K562 (cell line): Measurements from ENCODE around the gene KIZ. TPM values are rescaled to one million over a fixed set of nuclear protein-coding genes. Genes with fewer than 3 reads are reported as not detected.
A peak's percentile ranks its signal among the peaks of the same experiment; 100 is the strongest.

Experiments
- ATAC-seq: fragments of 200-7000 bp; cut with Tn5 transposase; 3 replicates; pipeline ENCODE4 v1.9.1; 2020; ENCODE audit warnings: moderate library complexity
- BruUV-seq: library from RNA; stranded (reverse); fragments of 400-500 nt; replicated peaks from 2 replicates; lab custom pipeline; 2021; lab: Mats Ljungman, UMichigan
- CTCF ChIA-PET: fragments of 300-600 bp; formaldehyde crosslinking; extraction: SDS; loops from one replicate; lab custom pipeline; 2021; ENCODE audit warnings: low intra/inter-chr PET ratio; lab: Yijun Ruan, JAX
- POLR2A ChIA-PET: fragments of 300-600, 350-650 bp; sonication (Branson Sonifier 250); formaldehyde crosslinking; extraction: SDS; loops from one replicate; lab custom pipeline; 2021; ENCODE audit warnings: antibody characterized with exemption, inconsistent platforms; lab: Yijun Ruan, JAX
- DNase-seq, 4 experiments: peaks; one replicate each; pipeline versions ENCODE4 v3.0.0 to v3.0.0-alpha.2; 2011 to 2018; ENCODE audit warnings: low spot score in 3 of 4, mixed read lengths in 3 of 4; ENCODE audit errors: extremely low read depth in 1 of 4
- FAIRE-seq: peaks from 2 replicates; lab custom pipeline; 2011; peaks lifted over from hg19 to GRCh38; lab: Jason Lieb, UNC
- H2AFZ ChIP-seq: 2 replicates; pipeline ENCODE4 v1.6.0; 2011; ENCODE audit warnings: low read depth, low read length, control low read depth, inconsistent platforms
- H3K27ac ChIP-seq: fragments of 200-600 bp; 3 replicates; pipeline ENCODE4 v1.8.0; 2011; ENCODE audit warnings: low read depth, mild to moderate bottlenecking, control low read depth, inconsistent platforms, low read length, moderate library complexity, mixed read lengths; ENCODE audit errors: extremely low read depth
- H3K27me3 ChIP-seq, 2 experiments: fragments of 300-600 bp in 1 of 2; 2 replicates in 1 of 2; 3 replicates in 1 of 2; pipeline versions ENCODE4 v1.6.0 to v1.8.0; 2011; ENCODE audit warnings: inconsistent platforms in 2 of 2, low read length in 2 of 2, mild to moderate bottlenecking in 1 of 2, mixed read lengths in 1 of 2, moderate library complexity in 1 of 2; ENCODE audit not compliant: control insufficient read depth in 2 of 2, insufficient read depth in 2 of 2
- H3K36me3 ChIP-seq: fragments of 300-600 bp; 3 replicates; pipeline ENCODE4 v1.8.0; 2011; ENCODE audit warnings: mild to moderate bottlenecking, low read length, inconsistent platforms; ENCODE audit not compliant: control insufficient read depth, insufficient read depth
- H3K4me1 ChIP-seq, 2 experiments: fragments of 200-600 bp in 1 of 2; replicated peaks in 1 of 2; 2 replicates in 1 of 2; 3 replicates in 1 of 2; pipeline versions ENCODE4 v1.5.1 to v1.8.0; 2011; ENCODE audit warnings: inconsistent platforms in 2 of 2, low read length in 2 of 2, mild to moderate bottlenecking in 1 of 2, mixed read lengths in 1 of 2, moderate library complexity in 1 of 2; ENCODE audit not compliant: control insufficient read depth in 2 of 2, insufficient read depth in 2 of 2
- H3K4me2 ChIP-seq: 2 replicates; pipeline ENCODE4 v1.6.1; 2011; ENCODE audit warnings: low read length, control low read depth, inconsistent platforms, mixed read lengths; ENCODE audit not compliant: insufficient read depth
- H3K4me3 ChIP-seq: fragments of 200-600 bp; sonication (generic), shearing (Covaris generic); 2 replicates; pipeline ENCODE4 v1.5.1; 2016; ENCODE audit warnings: control low read depth, inconsistent platforms
- H3K79me2 ChIP-seq: fragments of 200-600 bp; 3 replicates; pipeline ENCODE4 v1.8.0; 2011; ENCODE audit warnings: low read length, inconsistent platforms; ENCODE audit not compliant: control insufficient read depth, insufficient read depth
- H3K9ac ChIP-seq, 2 experiments: 2 replicates each; pipeline versions ENCODE4 v1.6.0 to v1.6.1; 2011; ENCODE audit warnings: low read depth in 2 of 2, low read length in 2 of 2, control low read depth in 1 of 2, inconsistent platforms in 1 of 2, mild to moderate bottlenecking in 1 of 2, mixed read lengths in 1 of 2; ENCODE audit not compliant: insufficient read depth in 1 of 2
- H3K9me1 ChIP-seq: one replicate; pipeline ENCODE4 v1.6.0; 2011; ENCODE audit warnings: inconsistent platforms, mild to moderate bottlenecking, low read length, moderate library complexity; ENCODE audit not compliant: control insufficient read depth, insufficient read depth
- H3K9me3 ChIP-seq: replicated peaks from 2 replicates; pipeline ENCODE4 v1.5.1; 2011; ENCODE audit warnings: low read depth, low read length, inconsistent platforms; ENCODE audit not compliant: control insufficient read depth, insufficient read depth
- H4K20me1 ChIP-seq: replicated peaks from 2 replicates; pipeline ENCODE4 v1.6.1; 2011; ENCODE audit warnings: low read length, inconsistent platforms, mixed read lengths; ENCODE audit not compliant: control insufficient read depth, insufficient read depth
- CEBPG ChIP-seq, 3 experiments: fragments of 200-800 bp in 1 of 3; sonication (Bioruptor generic) in 1 of 3; sonication (generic) in 1 of 3; formaldehyde crosslinking in 1 of 3; IDR thresholded peaks in 2 of 3; conservative IDR thresholded peaks in 1 of 3; 2 replicates each; pipeline versions ENCODE4 v1.6.1 to v1.8.0; 2016 to 2022; ENCODE audit warnings: missing compliant biosample characterization in 2 of 3, missing genetic modification characterization in 2 of 3, mild to moderate bottlenecking in 1 of 3, missing genetic modification reagents in 1 of 3
- FOS ChIP-seq: IDR thresholded peaks from 3 replicates; pipeline ENCODE4 v1.6.1; 2011; ENCODE audit not compliant: insufficient read length; ENCODE audit errors: extremely low read depth
- HDAC8 ChIP-seq: fragments of 450-650 bp; IDR thresholded peaks from 2 replicates; pipeline ENCODE4 v1.6.1; 2016; ENCODE audit warnings: mild to moderate bottlenecking, missing genetic modification characterization, moderate library complexity, missing compliant biosample characterization
- NCOR1 ChIP-seq: fragments of 450-650 bp; IDR thresholded peaks from 2 replicates; pipeline ENCODE4 v1.6.1; 2016; ENCODE audit warnings: mild to moderate bottlenecking, moderate library complexity
- NFE2 ChIP-seq: IDR thresholded peaks from 2 replicates; pipeline ENCODE4 v1.6.1; 2014; ENCODE audit warnings: antibody characterized with exemption, low read depth
- POLR2G ChIP-seq: fragments of 200-400 bp; formaldehyde crosslinking; IDR thresholded peaks from 2 replicates; pipeline ENCODE4 v1.6.1; 2017; ENCODE audit warnings: low read depth, mild to moderate bottlenecking, antibody characterized with exemption, low read length, moderate library complexity
- PTTG1 ChIP-seq: fragments of 450-650 bp; IDR thresholded peaks from 2 replicates; pipeline ENCODE4 v1.6.1; 2016; ENCODE audit warnings: low read depth, mild to moderate bottlenecking, missing genetic modification characterization, missing compliant biosample characterization
- SOX6 ChIP-seq: fragments of 450-650 bp; IDR thresholded peaks from 2 replicates; pipeline ENCODE4 v1.6.1; 2014; ENCODE audit warnings: mild to moderate bottlenecking
- ZNF551 ChIP-seq: fragments of 250-450 bp; sonication (Bioruptor Pico); IDR thresholded peaks from 2 replicates; pipeline ENCODE4 v1.5.0; 2021; ENCODE audit warnings: mild to moderate bottlenecking, moderate library complexity
- WGBS: fragments of 100-300 bp; shearing (Covaris generic); methylation state at CpG from one replicate; pipeline ENCODE4 v1.1.6; 2016; ENCODE audit warnings: low coverage, mixed read lengths; ENCODE audit not compliant: insufficient coverage; ENCODE audit errors: missing lambda C conversion rate; 5-methylcytosine and 5-hydroxymethylcytosine counted together
- in situ Hi-C: fragments of 300-500 bp; cut with MboI; formaldehyde crosslinking; loops from 4 replicates; pipeline ENCODE4 v1.15.0; 2018; ENCODE audit warnings: inconsistent platforms, mixed read lengths
- intact Hi-C: fragments of 100-400 bp; cut with micrococcal nuclease; formaldehyde crosslinking; loops from 2 replicates; pipeline ENCODE4 v1.14.2; 2022
- polyA plus RNA-seq, 8 experiments: library from polyadenylated mRNA; depleted of rRNA in 4 of 8; stranded (reverse) in 5 of 8; unstranded in 3 of 8; fragments of >200 nt; fragmentation: Nextera tagmentation in 2 of 8; fragmentation: Illumina TruSeq in 1 of 8; extraction: Ambion mirVana in 2 of 8; extraction: Trizol in 1 of 8; gene quantifications; 2 replicates each; pipeline versions ENCODE4 v1.2.1 to v1.2.3, GENCODE V29; 2011 to 2014; ENCODE audit warnings: inconsistent platforms in 1 of 8, missing spikeins in 1 of 8
- total RNA-seq, 7 experiments: library from RNA; depleted of rRNA in 6 of 7; stranded (reverse); fragments of >200 nt in 6 of 7; fragmentation: Illumina TruSeq in 2 of 7; extraction: Trizol in 2 of 7; gene quantifications; 2 replicates each; pipeline versions ENCODE4 v1.2.1 to v1.2.3, GENCODE V29; 2011 to 2021; ENCODE audit warnings: low replicate concordance in 1 of 7
- TF ChIP-seq, protein P1 (sequence below), 2 experiments: fragments of 450-650 bp; formaldehyde crosslinking in 1 of 2; IDR thresholded peaks; 2 replicates each; pipeline versions ENCODE4 v1.4.0 to v1.6.1; 2014 to 2020; ENCODE audit warnings: mild to moderate bottlenecking in 2 of 2, borderline replicate concordance in 1 of 2, low read depth in 1 of 2

The KIZ gene
- total and polyA plus RNA-seq, 9 of the 15 experiments (the other 6 are each of a cell fraction or from before 2014, with no cell fraction given) = 4.9 to 21.1 (median 13.5) TPM

GRCh38 chr20:21126581-21126870 is 644 bp downstream of the KIZ start (continued):
- TF ChIP-seq HDAC8 (tag) = no peak
- no peak for TF ChIP-seq NCOR1
- no peak for TF ChIP-seq FOS
- no peak for TF ChIP-seq POLR2G
- TF ChIP-seq PTTG1 (tag) = no peak

DNA sequence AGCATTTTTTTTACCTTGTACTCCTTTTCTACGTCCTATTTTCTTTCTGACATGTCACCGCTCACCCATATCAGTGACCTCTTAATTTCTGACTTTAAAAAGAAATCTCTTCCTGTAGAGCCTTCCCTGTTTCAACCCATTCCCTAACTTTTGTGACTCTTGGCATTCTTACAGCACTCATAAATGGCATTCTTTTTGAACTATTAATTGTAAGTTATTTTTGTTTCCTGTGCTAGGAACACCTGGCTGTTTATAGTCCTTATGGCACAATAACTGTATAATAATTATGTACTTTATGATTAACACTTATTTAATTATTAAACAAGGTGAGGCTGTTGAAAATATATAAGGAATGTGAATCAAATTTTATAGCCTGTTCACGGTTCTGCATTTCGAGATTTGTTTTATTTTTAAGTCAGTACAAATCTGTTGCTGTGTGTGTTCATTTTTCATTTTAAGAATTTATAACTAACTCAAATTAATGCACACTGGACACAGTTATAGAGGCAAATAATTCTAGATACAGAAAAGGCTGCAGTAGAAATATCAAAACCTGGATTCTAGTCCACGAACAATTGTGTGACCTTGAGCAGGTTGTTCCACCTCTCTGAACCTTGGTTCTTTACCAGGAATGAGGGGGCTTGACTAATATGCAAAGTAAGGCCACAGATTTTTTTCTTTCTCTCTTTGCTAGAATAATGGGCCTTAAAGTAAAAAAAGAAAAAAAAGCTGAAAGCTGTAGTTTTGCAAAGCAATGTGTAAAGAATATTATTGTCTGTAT is 1.5 kb downstream of the KIZ start:
- peaks cover 3% of the 10 kb centered on the region; the same call in 1 of the 3 replicates for H3K36me3 ChIP-seq
- WGBS = 24% methylated on average over 5 of the region's 5 CpGs
- H2AFZ ChIP-seq = peak overlapping the region; percentile 79; the same call in 1 of the 2 replicates
- ATAC-seq (no peak), DNase-seq (no peak), FAIRE-seq (no peak)
- no TSS peak for BruUV-seq
- peak overlapping the region; percentile 96 for H3K4me2 ChIP-seq
- intact Hi-C loops = loop anchor here (10.0 kb wide), 1 partner anchor 263 kb away; no protein-coding TSS in a partner anchor
- no peaks in the 10 kb centered on the region for H4K20me1 ChIP-seq
- H3K79me2 ChIP-seq = peaks cover 18% of the 10 kb centered on the region
- H3K27ac ChIP-seq = peak overlapping the region; percentile 72; the same call in 2 of the 3 replicates
- peak overlapping the region in 1 of 2 experiments; percentile 75; a peak in 2 of 4 replicates for H3K9ac ChIP-seq
- H3K9me3 ChIP-seq = no peaks in the 10 kb centered on the region
- POLR2A ChIA-PET = interaction anchor here (1.4 to 1.5 kb wide), 2 partner anchors 7 to 13 kb away, joined by 3 to 5 read pairs; no protein-coding TSS in a partner anchor
- peak overlapping the region; percentile 91 for H3K4me3 ChIP-seq
- peaks cover 5 to 19% of the 10 kb centered on the region in 2 experiments; a peak in 3 of 5 replicates for H3K4me1 ChIP-seq
- in situ Hi-C loops = no loop called here
- CTCF ChIA-PET = no interaction called here
- H3K9me1 ChIP-seq = no peaks in the 10 kb centered on the region
- no peaks in the 10 kb centered on the region for H3K27me3 ChIP-seq
- TF ChIP-seq NFE2 = no peak
- TF ChIP-seq CEBPG (CRISPR knock-in tag; IDR thresholded peaks at IDR 0.05) = no peak
- TF ChIP-seq CEBPG (tag; conservative IDR thresholded peaks at IDR 0.05 in 1 of 2, IDR thresholded peaks at IDR 0.05 in 1 of 2) = no peak
- TF ChIP-seq, protein P1, sequence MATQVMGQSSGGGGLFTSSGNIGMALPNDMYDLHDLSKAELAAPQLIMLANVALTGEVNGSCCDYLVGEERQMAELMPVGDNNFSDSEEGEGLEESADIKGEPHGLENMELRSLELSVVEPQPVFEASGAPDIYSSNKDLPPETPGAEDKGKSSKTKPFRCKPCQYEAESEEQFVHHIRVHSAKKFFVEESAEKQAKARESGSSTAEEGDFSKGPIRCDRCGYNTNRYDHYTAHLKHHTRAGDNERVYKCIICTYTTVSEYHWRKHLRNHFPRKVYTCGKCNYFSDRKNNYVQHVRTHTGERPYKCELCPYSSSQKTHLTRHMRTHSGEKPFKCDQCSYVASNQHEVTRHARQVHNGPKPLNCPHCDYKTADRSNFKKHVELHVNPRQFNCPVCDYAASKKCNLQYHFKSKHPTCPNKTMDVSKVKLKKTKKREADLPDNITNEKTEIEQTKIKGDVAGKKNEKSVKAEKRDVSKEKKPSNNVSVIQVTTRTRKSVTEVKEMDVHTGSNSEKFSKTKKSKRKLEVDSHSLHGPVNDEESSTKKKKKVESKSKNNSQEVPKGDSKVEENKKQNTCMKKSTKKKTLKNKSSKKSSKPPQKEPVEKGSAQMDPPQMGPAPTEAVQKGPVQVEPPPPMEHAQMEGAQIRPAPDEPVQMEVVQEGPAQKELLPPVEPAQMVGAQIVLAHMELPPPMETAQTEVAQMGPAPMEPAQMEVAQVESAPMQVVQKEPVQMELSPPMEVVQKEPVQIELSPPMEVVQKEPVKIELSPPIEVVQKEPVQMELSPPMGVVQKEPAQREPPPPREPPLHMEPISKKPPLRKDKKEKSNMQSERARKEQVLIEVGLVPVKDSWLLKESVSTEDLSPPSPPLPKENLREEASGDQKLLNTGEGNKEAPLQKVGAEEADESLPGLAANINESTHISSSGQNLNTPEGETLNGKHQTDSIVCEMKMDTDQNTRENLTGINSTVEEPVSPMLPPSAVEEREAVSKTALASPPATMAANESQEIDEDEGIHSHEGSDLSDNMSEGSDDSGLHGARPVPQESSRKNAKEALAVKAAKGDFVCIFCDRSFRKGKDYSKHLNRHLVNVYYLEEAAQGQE (IDR thresholded peaks at IDR 0.05; ENCODE audit: borderline replicate concordance) = no peak
- TF ChIP-seq, protein P1 (CRISPR knock-in tag; IDR thresholded peaks at IDR 0.05; ENCODE audit: low read depth) = no peak
- TF ChIP-seq SOX6 = no peak
- TF ChIP-seq ZNF551 (CRISPR knock-in tag) = no peak
